HL-60 (cell line): ENCODE measurements around the gene TNKS1BP1.

Experiments used
- POLR2AphosphoS5 ChIP-seq: IDR thresholded peaks from 2 replicates; pipeline ENCODE4 v1.6.1; 2012; ENCODE audit warnings: low read depth
- TF ChIP-seq, protein P1 (sequence below): IDR thresholded peaks from one replicate; pipeline ENCODE4 v1.5.1; 2011; ENCODE audit warnings: low read length, control low read depth, inconsistent platforms; ENCODE audit not compliant: insufficient read depth

DNA sequence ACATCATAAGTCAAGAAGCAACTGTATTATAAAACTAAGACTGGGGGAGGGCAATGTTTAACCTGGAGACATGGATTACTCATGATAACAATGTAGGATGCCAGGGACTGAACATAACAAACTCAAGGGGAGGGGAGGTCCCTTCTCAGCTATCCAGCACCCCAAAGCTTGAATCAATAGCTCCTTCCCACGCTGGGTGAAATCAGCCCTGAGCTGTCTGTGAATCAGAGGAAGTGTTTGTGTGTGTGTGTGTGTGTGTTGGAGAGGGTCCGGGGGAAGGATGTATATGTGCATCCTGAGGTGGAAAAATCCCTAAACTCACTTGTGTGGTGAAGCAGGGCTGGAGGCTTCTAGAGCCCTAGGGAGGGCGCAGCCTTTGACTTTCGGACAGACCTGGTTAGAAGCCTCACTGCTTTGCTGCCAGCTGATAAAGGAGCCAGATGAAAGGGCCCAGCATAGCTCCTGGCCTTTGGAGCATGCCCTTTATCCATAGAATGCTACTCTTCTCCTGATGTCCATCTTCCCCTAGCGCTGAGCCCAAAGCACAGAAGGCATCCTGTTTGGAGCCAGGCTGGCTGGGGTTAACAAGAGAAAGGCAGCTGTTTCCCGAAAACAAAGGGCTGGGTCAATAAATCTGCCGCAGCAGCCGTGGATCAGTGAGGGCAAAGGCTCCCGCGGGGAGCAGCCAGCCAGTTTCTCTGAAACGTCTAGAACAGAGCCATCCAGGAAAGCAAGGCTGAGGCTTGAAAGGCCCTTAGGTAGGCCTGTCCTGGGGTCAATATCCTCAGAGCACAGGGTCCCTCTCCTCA, 35.8 kb downstream of the TNKS1BP1 start:
- TF ChIP-seq, protein P1, sequence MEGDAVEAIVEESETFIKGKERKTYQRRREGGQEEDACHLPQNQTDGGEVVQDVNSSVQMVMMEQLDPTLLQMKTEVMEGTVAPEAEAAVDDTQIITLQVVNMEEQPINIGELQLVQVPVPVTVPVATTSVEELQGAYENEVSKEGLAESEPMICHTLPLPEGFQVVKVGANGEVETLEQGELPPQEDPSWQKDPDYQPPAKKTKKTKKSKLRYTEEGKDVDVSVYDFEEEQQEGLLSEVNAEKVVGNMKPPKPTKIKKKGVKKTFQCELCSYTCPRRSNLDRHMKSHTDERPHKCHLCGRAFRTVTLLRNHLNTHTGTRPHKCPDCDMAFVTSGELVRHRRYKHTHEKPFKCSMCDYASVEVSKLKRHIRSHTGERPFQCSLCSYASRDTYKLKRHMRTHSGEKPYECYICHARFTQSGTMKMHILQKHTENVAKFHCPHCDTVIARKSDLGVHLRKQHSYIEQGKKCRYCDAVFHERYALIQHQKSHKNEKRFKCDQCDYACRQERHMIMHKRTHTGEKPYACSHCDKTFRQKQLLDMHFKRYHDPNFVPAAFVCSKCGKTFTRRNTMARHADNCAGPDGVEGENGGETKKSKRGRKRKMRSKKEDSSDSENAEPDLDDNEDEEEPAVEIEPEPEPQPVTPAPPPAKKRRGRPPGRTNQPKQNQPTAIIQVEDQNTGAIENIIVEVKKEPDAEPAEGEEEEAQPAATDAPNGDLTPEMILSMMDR = no peak
- no peak for TF ChIP-seq POLR2AphosphoS5
